ENCODE data around the gene NSF.
"Not testable (repeated sequence)": the region's sequence is repeated elsewhere in the genome, so short reads cannot be mapped to it uniquely, and the experiment has no call there.

Gene NSF

DNA sequence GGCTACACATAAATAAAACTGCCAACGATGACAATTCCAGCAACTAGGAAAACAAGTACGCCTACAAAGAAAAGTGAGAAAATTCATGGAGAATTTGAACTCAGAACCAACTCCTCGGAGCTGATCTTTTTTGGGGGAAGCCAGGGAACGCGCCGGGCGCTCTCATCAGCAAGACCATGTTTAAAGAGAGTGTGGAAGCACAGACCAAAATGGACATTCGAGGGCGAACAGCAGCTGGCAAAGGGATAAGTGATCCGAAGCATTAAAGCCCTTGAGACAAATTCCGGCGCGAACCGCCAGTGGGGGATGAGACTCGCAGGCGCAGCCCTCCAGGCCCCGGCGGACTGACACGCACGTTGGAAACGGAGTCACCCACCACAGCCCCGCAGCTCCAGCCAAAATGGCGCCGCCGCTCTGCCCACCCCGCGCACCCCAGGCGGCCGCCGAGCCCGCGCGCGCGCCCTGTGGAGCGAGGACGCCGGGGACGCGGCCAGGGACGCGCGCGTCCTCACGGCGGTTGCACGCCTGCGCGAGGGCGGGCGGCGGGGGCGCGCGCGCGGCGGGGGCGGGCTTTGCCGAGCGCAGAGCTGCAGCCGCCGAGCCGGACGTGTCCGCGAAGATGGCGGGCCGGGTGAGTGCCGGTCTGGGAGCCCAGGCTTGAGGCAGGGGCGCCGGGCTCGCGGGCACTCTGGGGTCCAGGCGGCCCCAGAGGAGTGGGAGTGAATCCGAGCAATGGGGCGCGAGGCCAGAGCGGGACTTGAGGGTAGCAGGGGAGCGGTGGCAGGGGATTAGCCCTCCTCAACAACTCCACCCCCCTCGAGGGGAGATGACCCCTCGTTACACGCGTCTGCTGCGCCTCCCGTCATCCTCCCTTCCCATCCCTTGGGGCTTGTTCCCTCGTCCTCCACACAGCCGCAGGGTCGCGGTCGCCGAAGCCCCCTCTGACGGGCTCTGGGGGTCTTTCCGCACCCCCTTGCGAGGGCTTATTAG is at the start of gene NSF:
TSS of gene NSF (plus strand) at position 513 of the 990 bp plus-strand sequence. CDS start at position 620, 107 bp downstream.
- peak; percentile 90 for ATAC-seq

DNA sequence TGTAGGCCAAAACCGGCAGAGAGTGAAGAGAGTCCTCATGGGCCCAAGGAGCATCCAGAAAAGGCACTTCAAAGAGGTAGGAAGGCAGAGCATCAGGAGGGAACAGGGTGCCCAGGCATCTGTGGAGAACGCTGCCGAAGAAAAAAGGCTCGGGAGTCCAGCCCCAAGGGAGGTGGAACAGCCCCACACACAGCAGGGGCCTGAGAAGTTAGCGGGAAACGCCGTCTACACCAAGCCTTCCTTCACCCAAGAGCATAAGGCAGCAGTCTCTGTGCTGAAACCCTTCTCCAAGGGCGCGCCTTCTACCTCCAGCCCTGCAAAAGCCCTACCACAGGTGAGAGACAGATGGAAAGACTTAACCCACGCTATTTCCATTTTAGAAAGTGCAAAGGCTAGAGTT is 41.9 kb upstream of the NSF start:
- not testable (repeated sequence) for ATAC-seq

DNA sequence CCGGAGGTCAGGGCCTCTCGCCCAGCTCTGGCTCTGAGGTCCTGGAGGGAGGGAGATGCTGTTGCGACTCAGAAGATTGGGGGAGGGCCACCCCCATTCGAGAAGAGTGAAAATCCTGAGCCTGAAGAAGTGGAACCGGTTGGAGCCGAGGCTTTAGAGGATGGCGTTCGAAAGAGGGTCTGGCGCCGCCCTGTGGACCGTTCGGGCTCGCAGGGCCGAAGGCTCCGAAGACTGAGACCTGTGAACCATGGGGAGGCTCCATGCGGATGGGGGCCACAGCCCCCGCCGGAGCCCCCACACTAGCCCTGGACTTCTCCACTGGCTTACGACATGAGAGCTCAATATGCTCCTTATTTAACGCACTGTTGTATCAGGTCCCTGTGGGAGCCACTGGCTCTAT is 31.3 kb upstream of the NSF start:
- ATAC-seq, result not testable (repeated sequence)

DNA sequence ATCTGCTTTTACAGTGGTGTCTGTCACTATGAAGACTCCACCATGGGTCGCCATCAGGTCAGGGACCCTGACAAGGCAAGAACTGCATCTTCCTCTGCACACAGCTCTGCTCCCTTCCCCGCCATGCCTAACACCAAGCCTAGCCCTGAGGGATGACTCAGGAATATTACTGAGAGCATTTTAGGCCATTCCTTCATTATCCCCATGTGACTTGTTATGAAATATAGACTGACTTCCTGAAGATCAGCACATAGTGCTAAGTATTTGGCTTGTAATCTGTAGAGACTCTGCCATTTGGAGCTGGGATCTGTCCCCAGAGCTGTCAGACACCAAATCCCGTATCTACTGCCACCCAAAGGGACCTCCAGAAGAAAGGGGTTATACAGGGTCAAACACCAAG is 30.4 kb upstream of the NSF start:
- ATAC-seq, result not testable (repeated sequence)

DNA sequence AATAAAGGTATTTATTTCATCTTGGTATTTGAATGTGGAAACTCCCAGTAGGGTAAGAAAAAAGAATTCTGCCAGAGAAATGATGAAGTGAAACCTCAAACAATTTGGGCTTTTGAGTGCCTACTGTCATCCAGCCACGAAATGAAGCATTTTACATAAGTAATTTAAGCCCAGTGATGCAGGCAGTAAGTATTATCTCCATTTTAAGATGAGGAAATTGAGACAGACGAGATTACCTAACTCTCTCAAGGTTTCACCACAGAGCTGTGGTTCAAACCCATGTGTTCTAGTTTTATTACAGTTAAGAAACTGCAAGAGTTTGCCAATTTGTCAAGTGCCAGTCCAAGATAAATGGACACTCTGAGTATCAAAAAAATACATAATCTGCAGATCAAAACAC is 24.2 kb upstream of the NSF start:
- ATAC-seq, result not testable (repeated sequence)

DNA sequence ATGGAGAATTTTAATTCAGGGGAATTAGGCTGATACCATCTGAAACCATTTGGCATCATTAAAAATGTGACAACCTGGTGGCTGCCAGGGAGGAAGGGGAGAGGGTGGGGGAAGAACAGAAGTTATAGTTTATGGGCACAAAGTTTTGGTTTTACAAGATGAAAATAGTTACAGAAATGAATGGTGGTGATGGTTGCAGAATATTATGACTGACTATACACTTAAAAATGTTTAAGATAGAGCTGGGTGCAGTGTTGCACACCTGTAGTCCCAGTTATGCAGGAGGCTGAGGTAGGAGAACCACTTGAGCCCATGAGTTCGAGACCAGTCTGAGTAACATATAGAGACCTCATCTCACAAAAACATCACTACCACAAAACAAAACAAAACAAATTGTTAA is 23.5 kb upstream of the NSF start:
- ATAC-seq, result not testable (repeated sequence)

DNA sequence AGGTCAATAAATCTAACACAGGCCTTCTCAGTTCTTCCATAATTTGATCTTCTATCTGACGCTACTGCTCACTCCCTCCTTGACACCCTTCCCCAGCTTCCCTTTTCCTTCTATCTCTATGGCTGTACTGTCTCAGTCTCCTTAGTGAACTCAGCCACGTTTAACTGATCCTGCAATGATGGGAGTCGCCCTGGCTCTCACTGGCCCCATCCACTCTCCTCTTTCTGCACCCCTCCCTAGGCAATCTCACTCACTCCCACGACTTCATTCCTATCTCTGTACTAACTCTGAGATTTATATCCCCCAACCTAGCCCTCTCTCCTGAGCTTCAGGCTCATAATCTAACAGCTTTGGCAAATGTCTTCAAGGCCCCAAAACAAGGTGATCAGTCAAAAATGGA is 18.7 kb upstream of the NSF start:
- ATAC-seq, result not testable (repeated sequence)

DNA sequence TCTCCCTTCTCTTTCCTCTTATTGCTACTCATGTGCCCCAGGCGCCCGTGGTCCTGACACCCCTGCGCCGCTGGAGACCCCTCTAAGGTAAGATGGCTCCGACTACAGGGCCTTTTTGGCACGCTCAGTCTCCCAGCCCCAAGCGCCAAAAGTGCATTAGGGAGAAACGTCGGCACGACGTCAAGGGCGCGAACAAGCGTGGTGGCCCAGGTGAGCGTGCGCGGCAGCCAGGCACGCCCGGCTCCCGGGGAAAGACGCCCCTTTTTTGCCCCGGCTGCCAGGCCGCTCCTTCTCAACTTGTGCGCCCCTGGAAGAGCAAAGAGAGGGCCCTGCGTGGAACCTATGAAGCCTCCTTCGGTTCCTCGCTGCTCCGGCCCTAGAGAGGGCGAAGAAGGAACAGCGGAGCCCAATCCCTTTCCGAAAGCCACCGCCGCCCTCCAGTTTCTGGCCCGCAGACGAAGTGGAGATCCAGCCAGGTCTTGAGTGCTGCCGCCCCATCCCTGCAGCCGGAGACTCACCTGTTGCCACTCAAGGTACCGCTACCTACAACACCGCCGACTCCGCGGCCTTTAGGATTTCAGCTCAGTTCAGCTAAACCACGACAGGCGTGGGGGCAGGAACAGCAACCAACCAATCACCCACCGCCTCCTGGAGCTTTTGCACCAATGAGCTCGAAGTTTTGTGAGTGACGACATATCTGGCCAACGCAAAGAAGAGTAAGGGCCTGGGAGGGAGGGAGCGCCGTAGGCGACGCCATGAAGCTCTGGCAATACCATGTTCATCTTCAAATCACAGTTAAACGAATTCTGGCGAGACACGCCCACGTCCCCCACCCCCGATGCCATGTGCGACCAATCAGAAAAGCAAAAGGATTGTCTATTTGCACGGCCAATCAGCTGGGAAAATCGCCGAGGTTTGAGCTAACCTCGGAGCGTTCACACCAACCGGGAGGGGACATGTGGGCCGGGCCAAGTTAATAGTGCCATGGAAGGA is 11.1 kb upstream of the NSF start, which contains the start of gene ARL17A:
TSS of gene ARL17A (minus strand) at position 609 of the 993 bp plus-strand sequence. CDS start 3,369 bp downstream, outside the sequence.
- ATAC-seq, result peak; percentile 94

DNA sequence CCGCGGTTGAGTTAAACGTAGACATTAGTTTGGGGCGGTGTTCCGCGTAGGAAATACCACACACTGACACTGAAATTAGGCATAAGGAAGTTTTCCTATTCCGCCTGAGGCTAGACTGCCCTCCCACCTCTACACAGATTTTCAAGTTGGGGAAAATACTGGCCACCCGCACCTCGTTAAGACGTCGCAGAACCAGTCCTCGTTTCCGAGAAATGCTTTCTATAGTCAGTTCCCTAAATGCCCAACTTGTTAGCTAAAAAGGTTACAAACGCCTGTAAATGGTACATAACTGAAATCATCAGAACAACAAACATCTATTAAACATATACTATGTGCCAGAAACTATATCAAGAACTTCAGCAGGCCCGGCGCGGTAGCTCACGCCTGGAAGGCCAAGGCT is 10.4 kb upstream of the NSF start:
- not testable (repeated sequence) for ATAC-seq

DNA sequence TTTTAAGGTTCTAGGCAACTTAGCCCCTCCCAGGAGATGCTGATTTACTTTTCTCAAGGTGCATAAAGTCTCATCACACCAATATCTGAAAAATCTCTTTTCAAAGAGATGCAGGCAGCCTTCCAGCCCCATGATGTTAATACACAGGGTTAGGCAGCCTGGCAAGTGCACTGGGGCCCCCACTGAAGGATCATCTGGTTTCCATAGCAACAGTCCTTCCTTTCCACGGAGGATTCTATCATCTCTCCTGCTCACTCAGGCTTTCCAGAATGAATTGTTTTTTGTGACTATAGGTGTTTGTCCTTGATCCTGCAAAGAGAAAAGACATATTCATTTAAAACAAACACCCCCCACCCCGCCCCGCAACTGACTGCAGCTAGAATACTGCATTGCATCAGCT is 5.0 kb upstream of the NSF start:
- not testable (repeated sequence) for ATAC-seq

DNA sequence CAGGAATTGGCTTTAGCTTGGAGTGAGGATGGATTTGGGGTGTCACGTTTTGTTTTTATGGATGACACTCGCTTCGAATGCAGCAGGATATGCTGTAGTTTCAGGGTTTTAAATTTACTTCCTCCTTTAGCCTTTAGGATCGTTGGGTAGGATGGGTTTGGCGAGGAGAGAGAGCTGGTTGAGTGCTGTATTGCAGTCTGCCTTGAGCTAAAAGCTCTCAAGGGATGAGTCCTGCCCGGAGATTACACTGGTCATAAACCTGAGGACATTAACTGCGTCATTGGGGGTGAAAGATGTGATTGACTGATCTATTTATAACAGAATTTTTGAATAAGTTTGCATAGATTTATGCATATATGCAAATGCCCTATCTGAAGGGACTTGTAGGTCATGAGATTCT is 863 bp downstream of the NSF start:
- ATAC-seq, result peak; percentile 87

DNA sequence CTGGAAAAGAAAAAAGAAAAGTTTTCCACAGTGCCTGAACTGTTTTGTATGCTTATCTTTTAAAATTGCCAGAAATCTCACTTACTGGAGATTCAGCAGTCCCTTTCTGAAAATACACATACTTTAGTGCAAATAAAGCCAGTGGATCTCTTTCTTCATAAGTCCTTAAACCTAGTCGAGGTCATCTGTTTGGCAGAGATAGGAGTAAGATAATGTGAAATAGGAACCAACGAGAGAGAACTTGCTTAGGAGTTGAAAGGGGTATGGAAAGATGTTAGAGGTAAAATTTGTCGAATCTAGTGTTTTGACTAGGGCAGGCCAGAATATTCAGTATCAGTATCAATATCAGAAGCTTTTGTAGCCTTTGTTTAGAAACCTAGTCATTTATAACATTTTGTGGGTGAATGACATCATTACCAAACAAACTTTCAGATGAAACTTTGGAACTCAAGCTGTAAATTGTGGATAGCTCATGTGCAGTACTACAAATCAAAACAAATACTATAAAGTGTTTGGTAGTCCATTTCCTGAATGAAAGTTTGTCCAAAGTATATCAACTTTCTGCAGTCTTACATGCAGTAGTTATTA is 8.0 kb downstream of the NSF start:
- not testable (repeated sequence) for ATAC-seq

DNA sequence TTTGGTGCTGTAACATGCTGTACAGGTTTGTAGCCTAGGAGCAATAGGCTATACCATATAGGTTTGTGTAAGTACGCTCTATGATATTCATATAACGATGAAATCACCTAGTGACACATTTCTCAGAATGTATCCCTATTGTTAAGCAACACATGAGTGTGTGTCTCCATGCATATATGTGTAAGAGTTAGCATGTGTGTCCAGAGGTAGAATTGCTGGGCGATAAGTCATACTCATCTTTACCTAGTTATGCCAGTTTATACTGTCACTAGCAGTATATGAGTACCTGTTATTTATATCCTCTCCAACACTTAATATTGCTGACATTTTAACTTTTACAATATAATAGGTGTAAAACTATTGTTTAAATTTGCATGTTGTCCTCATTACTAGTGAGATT is 10.3 kb downstream of the NSF start:
- ATAC-seq, result not testable (repeated sequence)

DNA sequence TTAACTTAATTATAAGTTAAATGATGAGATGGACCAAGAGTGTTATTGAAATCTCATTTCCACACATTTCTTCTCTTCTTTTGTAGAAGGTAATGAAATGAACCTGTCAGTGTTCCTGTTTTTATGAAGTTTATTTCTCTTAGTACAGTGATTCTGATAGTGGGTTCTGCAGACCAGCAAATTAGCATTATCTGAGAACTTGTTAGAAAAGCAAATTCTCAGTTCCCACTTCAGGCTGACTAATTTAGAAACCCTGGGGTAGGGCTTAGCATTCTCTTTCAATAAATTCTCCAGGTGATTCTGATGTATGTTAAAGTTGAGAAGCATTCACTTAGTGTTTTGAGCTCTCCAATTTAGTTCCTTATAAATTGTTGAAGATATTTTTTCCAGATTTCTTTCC is 12.7 kb downstream of the NSF start:
- not testable (repeated sequence) for ATAC-seq

DNA sequence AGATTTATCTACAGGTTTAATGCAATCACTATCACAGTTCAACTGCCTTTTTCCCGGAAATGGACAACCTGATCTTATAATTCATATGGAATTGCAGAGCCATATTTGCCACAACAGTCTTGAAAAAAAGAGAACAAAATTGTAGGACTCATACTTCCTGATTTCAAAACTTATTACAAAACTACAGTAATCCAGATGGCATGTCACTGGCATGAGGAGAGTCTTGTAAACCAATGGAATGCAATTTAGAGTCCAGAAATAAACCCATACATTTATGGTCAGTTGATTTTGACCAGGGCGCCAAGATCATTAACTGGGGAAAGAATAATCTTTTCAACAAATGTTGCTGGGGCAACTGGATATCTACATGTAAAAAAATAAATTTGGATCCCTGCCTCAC is 20.8 kb downstream of the NSF start:
- not testable (repeated sequence) for ATAC-seq

DNA sequence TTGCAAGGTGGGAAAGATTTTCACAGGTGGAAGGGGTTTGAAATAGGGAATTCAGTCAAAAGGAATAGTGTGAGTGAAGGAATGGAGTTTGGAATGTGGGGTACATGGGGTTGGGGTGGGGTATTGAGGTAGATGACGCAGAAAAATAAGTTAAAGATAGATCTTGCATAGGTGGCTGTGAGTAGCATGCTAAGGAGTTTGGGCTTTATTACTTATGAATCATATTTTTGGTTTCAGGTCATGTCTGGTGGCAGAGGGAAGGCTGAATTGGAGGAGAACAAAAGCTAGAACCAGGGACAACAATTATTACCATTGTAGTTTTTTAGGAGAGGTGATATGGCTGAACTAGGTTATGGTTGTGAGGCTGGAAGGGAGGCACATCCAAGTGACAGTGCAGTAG is 23.4 kb downstream of the NSF start:
- not testable (repeated sequence) for ATAC-seq

DNA sequence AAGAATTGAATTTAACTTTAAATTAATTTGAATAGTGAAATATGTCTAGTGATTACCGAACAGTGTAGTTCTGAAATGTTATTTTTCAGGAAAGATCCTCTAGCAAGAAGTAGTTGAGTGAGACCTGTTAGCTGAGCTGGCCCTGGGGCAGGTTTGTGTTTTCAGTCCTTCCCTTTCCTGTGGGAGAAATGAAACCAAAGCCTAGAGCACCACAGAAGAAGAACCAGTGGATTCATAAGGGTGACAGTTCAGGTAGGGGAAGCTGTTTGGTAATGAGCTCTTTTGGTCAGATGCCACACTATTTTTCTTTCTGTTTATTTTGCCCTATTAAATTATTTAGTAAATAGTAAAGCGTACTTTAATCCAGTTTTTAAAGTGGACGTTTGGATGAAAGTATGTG is 26.7 kb downstream of the NSF start:
- ATAC-seq, result not testable (repeated sequence)

DNA sequence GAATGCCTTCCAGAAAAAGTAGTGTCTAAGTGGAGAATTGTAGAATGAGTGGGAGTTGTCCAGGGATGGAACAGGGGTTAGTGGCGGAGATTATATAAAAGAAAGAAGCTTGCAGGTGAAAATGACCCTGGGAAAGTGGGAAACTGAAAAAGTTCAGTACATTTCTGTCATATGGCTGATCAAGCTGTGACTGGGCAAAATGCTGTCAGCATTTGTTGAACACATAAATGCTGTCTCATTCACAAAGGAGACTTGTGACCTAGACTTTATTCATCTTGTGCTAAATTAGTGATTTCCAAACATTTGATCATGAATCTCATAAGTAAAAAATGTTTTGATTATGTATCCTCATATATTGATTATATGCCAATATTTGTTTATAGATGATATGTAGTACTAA is 28.5 kb downstream of the NSF start:
- not testable (repeated sequence) for ATAC-seq

DNA sequence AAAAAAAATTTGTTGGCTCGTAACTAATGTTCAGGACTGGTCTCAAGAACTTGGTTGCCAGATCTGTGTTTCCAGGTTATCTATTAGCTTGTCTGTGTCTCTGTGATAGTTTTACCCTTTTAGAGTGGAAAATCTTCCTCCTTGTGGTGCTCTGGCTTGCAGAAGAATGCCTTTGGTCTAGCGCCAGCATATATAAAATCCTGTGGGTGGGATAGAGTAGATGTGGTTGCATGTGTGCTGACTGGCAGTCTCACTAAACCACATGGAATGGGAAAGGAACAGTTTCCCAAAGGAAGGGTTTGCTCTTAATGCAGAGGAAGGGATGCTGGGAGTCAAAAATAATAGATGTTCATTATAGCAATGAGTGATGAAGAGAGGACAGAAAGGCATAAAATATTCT is 33.3 kb downstream of the NSF start:
- ATAC-seq, result peak; percentile 49; the same call in 1 of the 3 replicates

DNA sequence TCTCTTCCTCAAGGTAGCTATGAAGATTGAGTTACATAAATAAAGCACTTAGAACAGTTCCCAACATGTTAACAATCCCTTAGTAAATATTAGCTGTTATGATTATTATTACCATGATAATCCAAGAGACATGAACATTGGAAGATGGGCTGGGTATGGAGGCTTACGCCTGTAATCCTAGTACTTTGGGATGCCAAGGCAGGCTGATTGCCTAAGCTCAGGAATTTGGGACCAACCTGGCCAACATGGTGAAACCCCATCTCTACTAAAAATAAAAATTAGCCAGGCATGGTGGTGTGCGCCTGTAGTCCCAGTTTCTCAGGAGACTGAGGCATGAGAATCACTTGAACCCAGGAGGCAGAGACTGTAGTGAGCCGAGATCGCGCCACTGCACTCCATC is 34.3 kb downstream of the NSF start:
- ATAC-seq, result not testable (repeated sequence)

DNA sequence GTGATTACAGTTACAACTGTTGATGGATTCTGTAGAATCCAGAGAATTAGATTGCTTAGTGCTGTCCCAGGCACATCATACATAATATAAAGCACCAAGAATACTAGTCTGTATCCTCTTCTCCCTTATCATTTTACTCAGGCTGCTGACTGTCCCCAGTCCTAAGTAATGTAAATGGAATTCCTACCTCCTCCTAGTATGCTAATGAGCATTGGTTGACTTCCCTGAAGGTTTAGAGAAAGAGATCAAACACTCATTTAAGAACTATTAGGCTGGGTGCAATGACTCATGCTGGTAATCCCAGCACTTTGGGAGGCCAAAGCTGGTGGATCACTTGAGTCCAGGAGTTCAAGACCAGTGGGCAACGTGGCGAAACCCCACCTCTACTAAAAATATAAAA is 37.0 kb downstream of the NSF start:
- ATAC-seq, result peak; percentile 49; the same call in 2 of the 3 replicates

DNA sequence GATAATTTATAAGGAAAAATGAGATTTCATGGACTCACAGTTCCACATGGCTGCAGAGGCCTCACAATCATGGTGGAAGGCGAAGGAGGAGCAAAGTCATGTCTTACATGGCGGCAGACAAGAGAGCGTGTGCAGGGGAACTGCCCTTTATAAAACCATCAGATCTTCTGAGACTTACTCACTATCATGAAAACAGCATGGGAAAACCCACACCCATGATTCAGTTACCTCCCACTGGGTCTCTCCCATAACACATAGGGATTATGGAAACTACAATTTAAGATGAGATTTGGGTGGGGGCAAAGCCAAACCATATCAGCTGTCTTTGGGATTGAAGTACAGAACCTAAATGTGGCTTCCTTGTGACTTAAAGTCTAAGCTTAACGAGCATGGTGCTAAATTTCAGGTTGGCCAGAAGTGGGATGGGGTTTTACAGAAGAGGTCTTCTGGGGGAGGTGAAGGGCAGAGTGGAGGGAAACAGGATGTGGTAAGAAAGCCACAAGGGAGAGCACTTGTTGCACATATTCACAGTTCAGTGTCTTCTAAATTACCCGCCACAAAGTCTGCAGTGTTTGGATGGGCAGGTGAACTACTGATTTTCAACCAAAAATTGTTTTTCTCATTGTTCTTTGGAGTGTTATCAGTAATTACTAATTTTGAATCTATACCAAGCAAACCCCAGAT is 38.4 kb downstream of the NSF start:
- ATAC-seq, result not testable (repeated sequence)
